Stomach (tissue), 9 donors: ENCODE results near the gene WDSUB1. TPM values are rescaled to one million over a fixed set of nuclear protein-coding genes. Genes with fewer than 3 reads are reported as not detected.

Experiments used
- DNase-seq, 2 donors: peaks; one replicate each; pipeline versions ENCODE4 v3.0.0 to v3.0.0-alpha.2; 2013 to 2019
- H3K27ac ChIP-seq, 5 donors: fragments of 200-600 bp in 4 of 5; sonication (generic) in 4 of 5; one replicate each; pipeline ENCODE4 v1.5.1; 2013 to 2019; ENCODE audit warnings: mild to moderate bottlenecking in 1 of 5, moderate library complexity in 1 of 5
- H3K27me3 ChIP-seq, 3 donors: fragments of 200-600 bp; sonication (generic); one replicate each; pipeline ENCODE4 v1.5.1; 2017 to 2019; ENCODE audit warnings: mixed run types in 1 of 3
- H3K36me3 ChIP-seq, 4 donors: fragments of 200-600 bp; sonication (generic); 1 replicate in 3 of 4; 2 replicates in 1 of 4; pipeline ENCODE4 v1.5.1; 2016 to 2019
- H3K4me1 ChIP-seq, 4 donors: fragments of 200-600 bp; sonication (generic); one replicate each; pipeline ENCODE4 v1.5.1; 2016 to 2019
- H3K4me3 ChIP-seq, 4 donors: fragments of 200-600 bp; sonication (generic) in 3 of 4; one replicate each; pipeline ENCODE4 v1.5.1; 2016 to 2019; ENCODE audit warnings: mild to moderate bottlenecking in 1 of 4
- H3K9me3 ChIP-seq, 4 donors: fragments of 200-600 bp; sonication (generic); one replicate each; pipeline ENCODE4 v1.5.1; 2016 to 2019
- EP300 ChIP-seq: sonication (generic); formaldehyde crosslinking; IDR thresholded peaks from one replicate; pipeline ENCODE4 v1.6.1; 2017; ENCODE audit warnings: antibody characterized with exemption
- POLR2A ChIP-seq, 4 donors: fragments of 450-650 bp; IDR thresholded peaks; one replicate each; pipeline ENCODE4 v1.6.1; 2016; ENCODE audit warnings: antibody characterized with exemption in 4 of 4, control low read depth in 2 of 4, mild to moderate bottlenecking in 1 of 4, moderate library complexity in 1 of 4
- POLR2AphosphoS5 ChIP-seq, 3 donors: sonication (generic); formaldehyde crosslinking; IDR thresholded peaks; one replicate each; pipeline ENCODE4 v1.6.1; 2016; ENCODE audit warnings: antibody characterized with exemption in 3 of 3
- WGBS, 5 donors: extraction: QIAGEN DNeasy Blood & Tissue Kit in 3 of 5; methylation state at CpG; one replicate each; pipeline versions ENCODE4 v1.1.5 to v1.1.7; 2013 to 2018; 5-methylcytosine and 5-hydroxymethylcytosine counted together
- intact Hi-C: fragments of 100-400 bp; cut with DNase I; formaldehyde crosslinking; loops from one replicate; pipeline ENCODE4 v1.15.1; 2023; ENCODE audit warnings: low total_unique reads
- polyA plus RNA-seq, 3 donors: library from polyadenylated mRNA; stranded (reverse); fragments of 200-250 nt; gene quantifications; one replicate each; pipeline ENCODE4 v1.2.3, GENCODE V29; 2013
- total RNA-seq, 5 donors: library from RNA; depleted of rRNA; stranded (reverse); fragments of >200 nt; gene quantifications; one replicate each; pipeline versions ENCODE4 v1.1.0 to v1.2.3, GENCODE V29; 2014 to 2016
- TF ChIP-seq, protein P1 (sequence below), 7 experiments: fragments of 450-650 bp in 4 of 7; fragments of 200-600 bp in 3 of 7; sonication (generic) in 3 of 7; IDR thresholded peaks; one replicate each; pipeline ENCODE4 v1.5.1; 2016 to 2019; ENCODE audit warnings: antibody characterized with exemption in 7 of 7, control low read depth in 2 of 7, mild to moderate bottlenecking in 1 of 7
- donor health status: healthy with polysubstance abuse.
- donor health status: Bipolar disorder and iron deficiency.
- donor health status: healthy.

WDSUB1 gene
- total and polyA plus RNA-seq, 8 donors = 1.3 to 16.3 (median 6.3) TPM

DNA sequence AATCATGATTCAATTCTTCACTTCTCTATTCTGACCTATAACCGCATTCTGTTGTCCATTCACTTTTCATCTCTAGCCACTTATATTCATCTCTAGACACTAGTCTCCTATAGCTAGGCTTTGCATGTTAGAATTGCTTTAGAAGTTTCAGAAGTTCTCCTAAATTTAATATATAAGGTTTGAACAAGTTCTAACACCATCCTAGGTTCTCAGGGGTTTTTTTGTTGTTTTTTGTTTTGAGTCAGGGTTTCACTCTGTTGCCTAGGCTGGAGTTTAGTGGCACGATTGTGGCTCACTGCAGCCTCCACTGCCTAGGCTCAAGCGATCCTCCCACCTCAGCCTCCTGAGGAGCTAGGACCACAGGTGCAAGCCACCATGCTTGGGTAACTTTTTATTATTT is 19.9 kb downstream of the WDSUB1 start:
- Histone ChIP-seq H3K27me3 (no peaks in the 10 kb centered on the region), H3K27ac (no peak overlapping the region), H3K36me3 (peaks cover 0 to 19% (median 14%) of the 10 kb centered on the region in 4 donors), H3K4me3 (no peak overlapping the region), H3K9me3 (no peaks in the 10 kb centered on the region), H3K4me1 (peaks cover 0 to 12% (median 4%) of the 10 kb centered on the region in 4 donors)
- intact Hi-C loops = no loop called here
- 89 to 98% (median 93%) methylated on average over 3 of the region's 3 CpGs for WGBS, 5 donors
- no peak for DNase-seq
- no peak for TF ChIP-seq EP300
- TF ChIP-seq, protein P1, sequence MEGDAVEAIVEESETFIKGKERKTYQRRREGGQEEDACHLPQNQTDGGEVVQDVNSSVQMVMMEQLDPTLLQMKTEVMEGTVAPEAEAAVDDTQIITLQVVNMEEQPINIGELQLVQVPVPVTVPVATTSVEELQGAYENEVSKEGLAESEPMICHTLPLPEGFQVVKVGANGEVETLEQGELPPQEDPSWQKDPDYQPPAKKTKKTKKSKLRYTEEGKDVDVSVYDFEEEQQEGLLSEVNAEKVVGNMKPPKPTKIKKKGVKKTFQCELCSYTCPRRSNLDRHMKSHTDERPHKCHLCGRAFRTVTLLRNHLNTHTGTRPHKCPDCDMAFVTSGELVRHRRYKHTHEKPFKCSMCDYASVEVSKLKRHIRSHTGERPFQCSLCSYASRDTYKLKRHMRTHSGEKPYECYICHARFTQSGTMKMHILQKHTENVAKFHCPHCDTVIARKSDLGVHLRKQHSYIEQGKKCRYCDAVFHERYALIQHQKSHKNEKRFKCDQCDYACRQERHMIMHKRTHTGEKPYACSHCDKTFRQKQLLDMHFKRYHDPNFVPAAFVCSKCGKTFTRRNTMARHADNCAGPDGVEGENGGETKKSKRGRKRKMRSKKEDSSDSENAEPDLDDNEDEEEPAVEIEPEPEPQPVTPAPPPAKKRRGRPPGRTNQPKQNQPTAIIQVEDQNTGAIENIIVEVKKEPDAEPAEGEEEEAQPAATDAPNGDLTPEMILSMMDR (IDR thresholded peaks at IDR 0.05) = no peak
- no peak for TF ChIP-seq POLR2AphosphoS5 (IDR thresholded peaks at IDR 0.05)
- TF ChIP-seq POLR2A (IDR thresholded peaks at IDR 0.05) = no peak

DNA sequence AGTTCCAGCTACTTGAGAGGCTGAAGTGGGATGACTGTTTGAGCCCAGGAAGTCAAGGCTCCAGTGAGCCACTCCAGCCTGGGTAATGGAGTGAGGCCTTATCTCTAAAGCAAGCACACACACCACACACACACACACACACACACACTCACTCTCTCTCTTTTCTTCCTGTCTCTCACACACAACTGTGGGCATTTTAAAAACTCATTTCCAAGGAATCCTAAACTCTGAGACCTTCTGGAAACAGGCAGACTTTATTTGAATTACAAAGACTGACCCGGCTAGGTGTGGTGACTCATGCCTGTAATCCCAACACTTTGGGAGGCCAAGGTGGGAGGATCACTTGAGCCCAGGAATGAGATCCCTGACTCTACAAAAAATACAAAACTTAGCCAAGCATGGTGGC is 21.3 kb downstream of the WDSUB1 start:
- TF ChIP-seq EP300 (no peak), POLR2AphosphoS5 (IDR thresholded peaks at IDR 0.05) (no peak), POLR2A (IDR thresholded peaks at IDR 0.05) (no peak)
- TF ChIP-seq, protein P1 (IDR thresholded peaks at IDR 0.05) = no peak
- no peak overlapping the region for H3K4me3 ChIP-seq
- H3K27ac ChIP-seq = no peak overlapping the region
- WGBS, 5 donors = 61 to 79% (median 71%) methylated on average over 1 of the region's 1 CpG
- H3K4me1 ChIP-seq = peaks cover 0 to 12% (median 4%) of the 10 kb centered on the region in 4 donors
- intact Hi-C loops = no loop called here
- peak in 1 of 2 donors; percentile 14 for DNase-seq
- peaks cover 0 to 8% (median 6%) of the 10 kb centered on the region in 4 donors for H3K36me3 ChIP-seq
- no peaks in the 10 kb centered on the region for H3K27me3 ChIP-seq
- no peaks in the 10 kb centered on the region for H3K9me3 ChIP-seq

DNA sequence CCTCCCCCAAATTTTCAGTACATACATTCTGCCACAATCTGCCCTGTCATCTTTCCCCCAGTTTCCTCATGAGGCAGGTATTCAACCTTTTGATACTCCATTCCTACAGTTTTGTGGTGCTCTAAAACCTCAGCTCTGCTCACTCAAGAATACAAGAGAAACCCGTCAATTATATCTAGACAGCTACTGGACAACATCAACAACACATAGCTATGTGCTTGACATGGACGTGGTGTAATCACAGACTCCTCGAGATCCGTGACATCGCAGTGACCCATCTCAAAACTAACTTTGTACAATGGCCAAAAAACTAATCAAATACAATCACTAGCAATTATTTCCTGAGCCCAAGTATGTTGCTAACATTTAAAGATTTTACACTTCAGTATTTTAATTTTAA is 23.6 kb downstream of the WDSUB1 start:
- Histone ChIP-seq H3K9me3 (no peaks in the 10 kb centered on the region), H3K27ac (no peak overlapping the region), H3K4me3 (no peak overlapping the region), H3K27me3 (no peaks in the 10 kb centered on the region), H3K4me1 (peaks cover 0 to 3% (median under 1%) of the 10 kb centered on the region in 4 donors), H3K36me3 (peaks cover 0 to 18% (median 15%) of the 10 kb centered on the region in 4 donors)
- 87 to 94% (median 91%) methylated on average over 5 of the region's 5 CpGs for WGBS, 5 donors
- TF ChIP-seq POLR2AphosphoS5 (IDR thresholded peaks at IDR 0.05) (no peak), POLR2A (IDR thresholded peaks at IDR 0.05) (no peak), EP300 (no peak)
- TF ChIP-seq, protein P1 (IDR thresholded peaks at IDR 0.05) = no peak
- DNase-seq = no peak
- intact Hi-C loops = no loop called here

DNA sequence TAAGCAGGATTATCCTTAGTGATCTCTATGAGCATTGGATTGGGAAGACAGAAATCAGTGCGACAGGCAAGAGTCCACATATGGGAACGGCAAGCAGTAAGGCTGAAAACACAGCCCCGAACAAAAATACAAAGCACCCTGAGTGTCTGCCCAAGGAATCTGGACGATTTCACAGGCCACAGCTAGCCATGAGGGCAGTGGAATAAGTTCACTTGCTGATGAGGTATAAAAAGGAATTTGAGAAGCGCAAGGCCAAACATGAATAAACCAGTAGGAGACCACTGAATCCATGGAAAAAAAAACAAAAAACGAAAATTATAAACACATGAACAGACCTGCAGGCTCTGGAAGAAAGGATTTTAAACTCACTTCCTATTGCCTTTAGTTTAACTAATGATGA is 24.3 kb downstream of the WDSUB1 start:
- no peak overlapping the region for H3K27ac ChIP-seq
- no peak for TF ChIP-seq POLR2A (IDR thresholded peaks at IDR 0.05)
- TF ChIP-seq, protein P1 (IDR thresholded peaks at IDR 0.05) = no peak
- no peak for TF ChIP-seq POLR2AphosphoS5 (IDR thresholded peaks at IDR 0.05)
- TF ChIP-seq EP300 = no peak
- DNase-seq = no peak
- H3K9me3 ChIP-seq = no peaks in the 10 kb centered on the region
- no peaks in the 10 kb centered on the region for H3K4me1 ChIP-seq
- H3K27me3 ChIP-seq = no peaks in the 10 kb centered on the region
- intact Hi-C loops = no loop called here
- H3K36me3 ChIP-seq = peaks cover 3 to 24% (median 21%) of the 10 kb centered on the region in 4 donors
- WGBS, 5 donors = 89 to 91% (median 90%) methylated on average over 6 of the region's 6 CpGs
- no peak overlapping the region for H3K4me3 ChIP-seq
